ENCODE results near the gene GAS6.
"Not testable (repeated sequence)": the region's sequence is repeated elsewhere in the genome, so short reads cannot be mapped to it uniquely, and the experiment has no call there.

The GAS6 gene

DNA sequence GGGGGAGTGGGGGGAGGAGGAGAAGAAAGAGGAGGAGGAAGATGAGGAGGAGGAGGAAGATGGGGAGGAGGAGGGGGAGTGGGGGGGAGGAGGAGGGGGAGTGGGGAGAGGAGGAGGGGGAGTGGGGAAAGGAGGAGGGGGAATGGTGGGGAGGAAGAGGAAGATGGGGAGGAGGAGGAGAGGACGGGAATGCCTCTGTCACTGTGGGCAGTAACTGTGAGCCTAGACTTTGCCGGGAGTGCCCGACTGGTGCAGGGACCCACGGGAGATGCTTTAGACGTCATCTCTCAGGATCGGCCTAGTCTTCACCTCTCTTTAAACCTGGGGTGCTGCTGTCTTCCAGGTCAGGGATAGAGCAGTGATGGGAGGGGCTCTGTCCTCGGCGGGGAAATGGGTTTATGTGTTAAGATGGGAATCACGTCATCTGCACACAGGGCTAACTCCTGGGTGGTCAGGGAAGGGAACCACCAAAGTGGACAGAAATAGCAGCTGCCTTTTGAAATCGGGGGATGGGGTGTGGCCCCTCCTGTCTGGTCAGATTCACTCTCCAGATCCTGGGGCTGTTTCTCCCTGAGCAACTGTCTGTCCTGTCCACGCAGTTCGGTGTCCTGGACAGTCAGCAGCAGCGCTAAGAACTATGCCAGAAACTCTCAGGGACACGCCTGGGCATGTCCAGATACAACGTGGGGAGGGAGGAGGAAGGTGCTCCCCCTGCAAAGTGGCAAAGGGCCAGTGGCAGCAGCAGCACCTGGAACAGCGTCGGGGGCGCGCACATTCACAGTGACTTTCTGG, 26.9 kb downstream of the GAS6 start:
- H3K27me3 ChIP-seq (replicated peaks; ENCODE audit: control insufficient read depth, insufficient read depth, low read length), result no peaks in the 10 kb centered on the region
- H3K4me3 ChIP-seq (replicated peaks; ENCODE audit: low read depth, low read length), result no peak overlapping the region
- no peaks in the 10 kb centered on the region for H3K36me3 ChIP-seq (ENCODE audit: control insufficient read depth, insufficient read depth, low read length)
- no peak for DNase-seq (ENCODE audit: extremely low read depth, insufficient read length)
- TF ChIP-seq, protein P1, sequence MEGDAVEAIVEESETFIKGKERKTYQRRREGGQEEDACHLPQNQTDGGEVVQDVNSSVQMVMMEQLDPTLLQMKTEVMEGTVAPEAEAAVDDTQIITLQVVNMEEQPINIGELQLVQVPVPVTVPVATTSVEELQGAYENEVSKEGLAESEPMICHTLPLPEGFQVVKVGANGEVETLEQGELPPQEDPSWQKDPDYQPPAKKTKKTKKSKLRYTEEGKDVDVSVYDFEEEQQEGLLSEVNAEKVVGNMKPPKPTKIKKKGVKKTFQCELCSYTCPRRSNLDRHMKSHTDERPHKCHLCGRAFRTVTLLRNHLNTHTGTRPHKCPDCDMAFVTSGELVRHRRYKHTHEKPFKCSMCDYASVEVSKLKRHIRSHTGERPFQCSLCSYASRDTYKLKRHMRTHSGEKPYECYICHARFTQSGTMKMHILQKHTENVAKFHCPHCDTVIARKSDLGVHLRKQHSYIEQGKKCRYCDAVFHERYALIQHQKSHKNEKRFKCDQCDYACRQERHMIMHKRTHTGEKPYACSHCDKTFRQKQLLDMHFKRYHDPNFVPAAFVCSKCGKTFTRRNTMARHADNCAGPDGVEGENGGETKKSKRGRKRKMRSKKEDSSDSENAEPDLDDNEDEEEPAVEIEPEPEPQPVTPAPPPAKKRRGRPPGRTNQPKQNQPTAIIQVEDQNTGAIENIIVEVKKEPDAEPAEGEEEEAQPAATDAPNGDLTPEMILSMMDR (IDR thresholded peaks at IDR 0.05; ENCODE audit: insufficient read depth, low read length, poor library complexity, severe bottlenecking), result no peak

DNA sequence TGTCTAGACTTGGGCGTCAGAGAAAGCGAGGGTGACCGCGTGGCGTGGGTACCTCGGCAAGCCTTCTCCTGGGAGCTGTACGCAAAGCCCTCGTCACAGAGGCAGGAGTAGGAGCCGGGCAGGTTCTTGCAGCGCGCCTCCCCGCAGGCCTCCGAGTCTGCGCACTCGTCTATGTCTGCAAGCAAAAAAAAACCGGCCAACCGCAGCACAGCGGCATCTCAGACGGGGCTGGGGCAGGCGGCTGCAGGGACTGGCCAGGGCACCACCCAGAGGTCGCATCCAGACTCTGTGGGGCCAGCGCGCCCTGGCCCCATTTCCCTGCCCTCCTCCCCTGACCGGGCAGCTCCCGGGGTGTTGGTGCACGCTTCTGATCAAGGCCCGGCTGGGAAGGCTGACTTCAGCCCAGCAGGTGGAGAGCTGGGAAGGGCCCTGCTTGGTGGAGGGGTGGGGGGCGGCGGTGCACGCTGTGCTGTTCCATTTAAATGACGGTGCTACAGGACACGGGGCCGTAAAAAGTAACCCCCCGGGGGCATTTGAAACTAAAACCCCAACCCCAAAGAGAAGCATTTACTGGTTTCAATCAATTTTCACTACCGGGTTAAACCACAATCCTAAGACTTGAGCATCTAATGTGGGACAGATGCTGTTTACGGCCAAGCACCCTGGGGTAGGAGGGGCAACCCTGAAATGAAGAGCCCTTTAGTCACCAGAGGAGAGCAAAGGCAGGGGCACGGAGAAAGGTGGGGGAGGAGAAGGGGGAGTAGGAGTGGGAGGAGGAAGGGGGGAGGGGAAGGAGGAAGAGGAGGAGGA, 28.2 kb downstream of the GAS6 start:
- H3K4me3 ChIP-seq (replicated peaks; ENCODE audit: low read depth, low read length), result no peak overlapping the region
- DNase-seq (ENCODE audit: extremely low read depth, insufficient read length), result no peak
- no peaks in the 10 kb centered on the region for H3K36me3 ChIP-seq (ENCODE audit: control insufficient read depth, insufficient read depth, low read length)
- H3K27me3 ChIP-seq (replicated peaks; ENCODE audit: control insufficient read depth, insufficient read depth, low read length), result no peaks in the 10 kb centered on the region
- TF ChIP-seq, protein P1 (IDR thresholded peaks at IDR 0.05; ENCODE audit: insufficient read depth, low read length, poor library complexity, severe bottlenecking), result no peak

DNA sequence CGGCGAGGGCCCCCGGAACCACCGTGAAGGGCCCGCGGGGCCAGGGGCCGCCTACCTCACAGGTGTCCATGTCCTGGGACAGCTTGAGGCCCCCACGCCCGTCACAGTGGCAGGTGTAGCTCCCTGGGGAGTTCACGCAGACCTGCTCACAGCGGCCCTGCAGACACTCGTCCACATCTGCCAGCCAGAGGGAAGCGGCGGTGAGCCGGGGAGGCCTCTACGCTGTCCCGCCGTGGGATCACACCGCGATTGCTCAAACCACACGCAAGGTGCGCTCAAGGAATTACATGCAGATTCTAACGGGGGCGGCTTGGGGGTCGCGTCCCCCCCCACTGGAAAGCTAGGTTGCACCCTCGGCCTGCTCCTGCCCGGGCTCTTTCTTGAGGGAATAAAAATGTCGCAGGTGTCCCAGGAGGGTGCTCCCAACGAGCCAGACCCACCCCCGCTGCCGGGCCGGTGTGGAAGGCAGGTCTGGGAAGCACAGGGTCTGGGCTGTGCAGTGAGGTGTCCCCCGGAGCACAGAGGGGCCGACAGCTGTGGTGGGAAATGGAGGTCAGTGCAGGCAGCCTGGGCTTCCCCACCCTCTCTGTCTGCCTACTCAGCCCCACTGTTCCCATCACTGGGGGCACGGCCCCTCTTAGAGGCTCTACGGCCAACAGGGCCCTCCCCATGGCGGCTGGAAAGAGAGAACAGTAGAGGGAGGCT, 29.2 kb downstream of the GAS6 start:
- H3K27me3 ChIP-seq (replicated peaks; ENCODE audit: control insufficient read depth, insufficient read depth, low read length), result no peaks in the 10 kb centered on the region
- TF ChIP-seq, protein P1 (IDR thresholded peaks at IDR 0.05; ENCODE audit: insufficient read depth, low read length, poor library complexity, severe bottlenecking), result no peak
- no peak for DNase-seq (ENCODE audit: extremely low read depth, insufficient read length)

DNA sequence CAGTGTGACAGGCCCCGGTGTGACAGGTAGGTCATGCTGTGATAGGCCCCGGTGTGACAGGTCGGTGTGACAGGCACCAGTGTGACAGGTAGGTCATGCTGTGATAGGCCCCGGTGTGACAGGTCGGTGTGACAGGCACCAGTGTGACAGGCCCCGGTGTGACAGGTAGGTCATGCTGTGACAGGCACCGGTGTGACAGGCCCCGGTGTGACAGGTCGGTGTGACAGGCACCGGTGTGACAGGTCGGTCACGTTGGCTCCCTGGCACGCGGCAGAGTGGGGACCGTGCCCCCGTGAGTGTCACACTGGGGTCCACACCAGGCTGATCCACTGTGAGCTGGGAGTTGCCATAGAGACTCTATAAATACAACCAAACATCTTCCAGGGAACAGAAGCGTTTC, 29.9 kb downstream of the GAS6 start:
- not testable (repeated sequence) for DNase-seq (ENCODE audit: extremely low read depth, insufficient read length); H3K36me3 ChIP-seq (ENCODE audit: control insufficient read depth, insufficient read depth, low read length); H3K4me3 ChIP-seq (replicated peaks; ENCODE audit: low read depth, low read length); H3K27me3 ChIP-seq (replicated peaks; ENCODE audit: control insufficient read depth, insufficient read depth, low read length)

More for the DNA sequence above, 29.2 kb downstream of the GAS6 start:
- no peaks in the 10 kb centered on the region for H3K36me3 ChIP-seq (ENCODE audit: control insufficient read depth, insufficient read depth, low read length)
- H3K4me3 ChIP-seq (replicated peaks; ENCODE audit: low read depth, low read length), result no peak overlapping the region

DNA sequence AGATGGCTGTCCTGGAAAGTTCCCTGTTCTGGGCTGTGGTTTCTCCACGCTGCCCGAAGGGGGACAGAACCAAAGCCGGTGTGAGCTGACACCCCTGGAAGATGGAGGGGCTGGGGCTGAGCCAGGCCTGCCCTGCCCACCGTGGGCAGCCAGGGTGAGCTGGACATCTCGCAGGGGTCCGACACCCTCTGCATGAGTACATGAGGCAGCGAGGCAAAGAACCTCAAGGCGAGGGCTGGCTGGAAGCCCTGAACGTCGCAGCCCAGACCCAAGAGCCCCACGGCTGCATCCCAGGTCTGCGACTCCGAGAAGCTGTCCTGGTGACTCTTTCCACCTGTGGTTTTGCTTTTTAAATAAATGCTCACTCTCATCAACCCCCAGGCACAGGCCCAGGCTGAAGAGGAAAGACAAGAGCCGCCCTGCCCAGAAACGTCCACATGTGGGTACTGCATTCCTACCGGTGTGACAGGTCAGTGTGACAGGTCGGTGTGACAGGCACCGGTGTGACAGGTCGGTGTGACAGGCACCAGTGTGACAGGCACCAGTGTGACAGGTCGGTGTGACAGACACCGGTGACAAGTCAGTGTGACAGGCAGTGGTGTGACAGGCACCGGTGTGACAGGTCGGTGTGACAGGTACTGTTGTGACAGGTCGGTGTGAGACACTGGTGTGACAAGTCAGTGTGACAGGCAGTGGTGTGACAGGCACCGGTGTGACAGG, 30.6 kb downstream of the GAS6 start:
- H3K36me3 ChIP-seq (ENCODE audit: control insufficient read depth, insufficient read depth, low read length), result no peaks in the 10 kb centered on the region

More for the DNA sequence above, 30.6 kb downstream of the GAS6 start:
- no peak for DNase-seq (ENCODE audit: extremely low read depth, insufficient read length)
- H3K4me3 ChIP-seq (replicated peaks; ENCODE audit: low read depth, low read length), result no peak overlapping the region
- TF ChIP-seq, protein P1 (IDR thresholded peaks at IDR 0.05; ENCODE audit: insufficient read depth, low read length, poor library complexity, severe bottlenecking), result no peak
- H3K27me3 ChIP-seq (replicated peaks; ENCODE audit: control insufficient read depth, insufficient read depth, low read length), result no peaks in the 10 kb centered on the region
